SH-SY5Y (cell line): ENCODE data around the gene MUC3A.

Source experiments
- GATA2 ChIP-seq: IDR thresholded peaks from 2 replicates; pipeline ENCODE4 v1.6.1; 2011; ENCODE audit warnings: mild to moderate bottlenecking, low read depth, low read length
- GATA3 ChIP-seq: IDR thresholded peaks from 2 replicates; pipeline ENCODE4 v1.6.1; 2011; ENCODE audit warnings: low read depth, mild to moderate bottlenecking, low read length, moderate library complexity

DNA sequence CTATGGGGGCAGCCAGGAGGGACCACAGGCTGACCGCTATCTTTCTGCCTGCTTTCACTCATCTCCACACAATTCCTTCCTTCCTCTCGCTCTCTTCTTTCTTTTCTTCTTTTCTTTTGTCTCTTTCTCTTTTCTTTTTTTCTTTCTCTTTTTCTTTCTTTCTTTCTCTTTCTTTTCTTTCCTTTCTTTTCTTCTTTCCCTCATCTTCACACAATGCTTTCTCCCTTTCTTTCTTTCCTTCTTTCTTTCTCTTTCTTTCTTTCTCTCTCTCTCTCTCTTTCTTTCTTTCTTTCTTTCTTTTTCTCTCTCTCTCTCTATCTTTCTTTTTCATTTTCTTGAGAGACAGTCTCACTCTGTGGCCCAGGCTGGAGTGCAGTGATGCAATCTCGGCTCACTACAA is 13.2 kb downstream of the MUC3A start:
- no peak for TF ChIP-seq GATA3
- no peak for TF ChIP-seq GATA2
